Endodermal cell (in vitro differentiated cells): ENCODE measurements around the gene MBP. TPM values are rescaled to one million over a fixed set of nuclear protein-coding genes. Genes with fewer than 3 reads are reported as not detected.
A peak's percentile ranks its signal among the peaks of the same experiment; 100 is the strongest.

Experiments used
- DNase-seq: peaks from one replicate; pipeline ENCODE4 v3.0.0-alpha.2; 2017
- H3K27ac ChIP-seq: 2 replicates; pipeline ENCODE4 v1.5.1; 2013; ENCODE audit warnings: mild to moderate bottlenecking, low read depth, low read length, moderate library complexity
- H3K27me3 ChIP-seq: 2 replicates; pipeline ENCODE4 v1.6.1; 2013; ENCODE audit warnings: mild to moderate bottlenecking, low read length, moderate library complexity; ENCODE audit not compliant: insufficient read depth, control insufficient read depth, poor library complexity, severe bottlenecking
- H3K36me3 ChIP-seq: 2 replicates; pipeline ENCODE4 v1.7.0; 2013; ENCODE audit warnings: mild to moderate bottlenecking, low read length, moderate library complexity; ENCODE audit not compliant: control insufficient read depth, insufficient read depth
- H3K4me1 ChIP-seq: one replicate; pipeline ENCODE4 v1.7.0; 2013; ENCODE audit warnings: low read length; ENCODE audit not compliant: control insufficient read depth, insufficient read depth
- H3K4me3 ChIP-seq: 2 replicates; pipeline ENCODE4 v1.5.1; 2013; ENCODE audit warnings: mild to moderate bottlenecking, low read length, moderate library complexity
- H3K9ac ChIP-seq: 2 replicates; pipeline ENCODE4 v1.6.1; 2013; ENCODE audit warnings: mild to moderate bottlenecking, low read length, moderate library complexity; ENCODE audit not compliant: poor library complexity, severe bottlenecking; ENCODE audit errors: extremely low read depth
- H3K9me3 ChIP-seq: 2 replicates; pipeline ENCODE4 v1.6.1; 2013; ENCODE audit warnings: mild to moderate bottlenecking, low read length, moderate library complexity; ENCODE audit not compliant: control insufficient read depth
- H3K27ac Mint-ChIP-seq: 2 replicates; pipeline ENCODE4 v1.8.0; 2020; ENCODE audit warnings: mixed read lengths
- H3K27me3 Mint-ChIP-seq: 2 replicates; pipeline ENCODE4 v1.8.0; 2021; ENCODE audit warnings: mild to moderate bottlenecking, mixed read lengths; ENCODE audit not compliant: insufficient read depth
- H3K36me3 Mint-ChIP-seq: 2 replicates; pipeline ENCODE4 v1.8.0; 2020; ENCODE audit warnings: low read depth, mixed read lengths
- H3K4me1 Mint-ChIP-seq: 2 replicates; pipeline ENCODE4 v1.8.0; 2020; ENCODE audit warnings: mixed read lengths
- H3K4me3 Mint-ChIP-seq: 2 replicates; pipeline ENCODE4 v1.8.0; 2020; ENCODE audit warnings: mild to moderate bottlenecking, moderate library complexity, mixed read lengths
- H3K9me3 Mint-ChIP-seq: 2 replicates; pipeline ENCODE4 v1.8.0; 2020; ENCODE audit warnings: mild to moderate bottlenecking, mixed read lengths
- WGBS, 2 experiments: methylation state at CpG; one replicate each; pipeline versions ENCODE4 v1.1.5 to v1.1.7; 2013; ENCODE audit warnings: missing lambda C conversion rate in 2 of 2, mixed read lengths in 1 of 2; ENCODE audit not compliant: insufficient coverage in 1 of 2, insufficient read length in 1 of 2; 5-methylcytosine and 5-hydroxymethylcytosine counted together
- total RNA-seq, 2 donors: library from RNA; stranded (reverse); fragmentation: NEBNext Ultra II Directional in 1 of 2; extraction: Animal tissue kit (Norgen Biotek cat#: 25700) in 1 of 2; gene quantifications; 2 replicates in 1 of 2; 3 replicates in 1 of 2; pipeline ENCODE4 v1.2.1, GENCODE V29; 2021
- TF ChIP-seq, protein P1 (sequence below): fragments of 200-600 bp; sonication (generic); conservative IDR thresholded peaks from 2 replicates; pipeline ENCODE4 v1.5.0; 2021; ENCODE audit warnings: antibody characterized with exemption, mild to moderate bottlenecking

Gene MBP
- total RNA-seq, 2 donors from 2014 or later = 16.3 to 19.0 TPM

DNA sequence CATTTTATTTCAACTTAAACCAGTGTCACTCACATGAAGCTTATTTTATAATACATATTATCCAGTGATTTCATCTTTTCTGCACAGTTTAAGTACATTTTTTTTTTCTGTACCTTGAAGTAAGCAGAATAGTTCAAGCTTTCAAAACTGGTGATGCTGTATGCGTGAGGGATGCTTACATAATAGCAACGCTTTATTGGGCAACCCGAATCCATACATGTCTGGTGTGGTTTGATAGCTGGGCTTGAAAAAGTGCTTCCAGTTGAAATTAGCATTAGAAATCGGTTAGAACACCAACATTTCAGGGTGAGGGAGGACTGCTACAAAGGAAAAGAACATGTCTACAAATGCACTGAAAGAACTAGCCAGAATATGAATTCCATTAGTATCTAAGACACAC, 117.4 kb downstream of the MBP start:
- 91 to 96% methylated on average over 3 to 4 of the region's 4 CpGs for WGBS, 2 experiments
- Mint-ChIP-seq H3K36me3 (peaks cover 20% of the 10 kb centered on the region), H3K27ac (no peak overlapping the region), H3K27me3 (no peaks in the 10 kb centered on the region), H3K4me1 (peaks cover 9% of the 10 kb centered on the region), H3K9me3 (no peaks in the 10 kb centered on the region), H3K4me3 (no peak overlapping the region)
- H3K4me1 ChIP-seq = no peaks in the 10 kb centered on the region
- TF ChIP-seq, protein P1, sequence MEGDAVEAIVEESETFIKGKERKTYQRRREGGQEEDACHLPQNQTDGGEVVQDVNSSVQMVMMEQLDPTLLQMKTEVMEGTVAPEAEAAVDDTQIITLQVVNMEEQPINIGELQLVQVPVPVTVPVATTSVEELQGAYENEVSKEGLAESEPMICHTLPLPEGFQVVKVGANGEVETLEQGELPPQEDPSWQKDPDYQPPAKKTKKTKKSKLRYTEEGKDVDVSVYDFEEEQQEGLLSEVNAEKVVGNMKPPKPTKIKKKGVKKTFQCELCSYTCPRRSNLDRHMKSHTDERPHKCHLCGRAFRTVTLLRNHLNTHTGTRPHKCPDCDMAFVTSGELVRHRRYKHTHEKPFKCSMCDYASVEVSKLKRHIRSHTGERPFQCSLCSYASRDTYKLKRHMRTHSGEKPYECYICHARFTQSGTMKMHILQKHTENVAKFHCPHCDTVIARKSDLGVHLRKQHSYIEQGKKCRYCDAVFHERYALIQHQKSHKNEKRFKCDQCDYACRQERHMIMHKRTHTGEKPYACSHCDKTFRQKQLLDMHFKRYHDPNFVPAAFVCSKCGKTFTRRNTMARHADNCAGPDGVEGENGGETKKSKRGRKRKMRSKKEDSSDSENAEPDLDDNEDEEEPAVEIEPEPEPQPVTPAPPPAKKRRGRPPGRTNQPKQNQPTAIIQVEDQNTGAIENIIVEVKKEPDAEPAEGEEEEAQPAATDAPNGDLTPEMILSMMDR = no peak
- H3K36me3 ChIP-seq = no peaks in the 10 kb centered on the region
- H3K9ac ChIP-seq = no peak overlapping the region
- no peaks in the 10 kb centered on the region for H3K9me3 ChIP-seq
- H3K27ac ChIP-seq = no peak overlapping the region
- DNase-seq = no peak
- no peak overlapping the region for H3K4me3 ChIP-seq
- no peaks in the 10 kb centered on the region for H3K27me3 ChIP-seq

DNA sequence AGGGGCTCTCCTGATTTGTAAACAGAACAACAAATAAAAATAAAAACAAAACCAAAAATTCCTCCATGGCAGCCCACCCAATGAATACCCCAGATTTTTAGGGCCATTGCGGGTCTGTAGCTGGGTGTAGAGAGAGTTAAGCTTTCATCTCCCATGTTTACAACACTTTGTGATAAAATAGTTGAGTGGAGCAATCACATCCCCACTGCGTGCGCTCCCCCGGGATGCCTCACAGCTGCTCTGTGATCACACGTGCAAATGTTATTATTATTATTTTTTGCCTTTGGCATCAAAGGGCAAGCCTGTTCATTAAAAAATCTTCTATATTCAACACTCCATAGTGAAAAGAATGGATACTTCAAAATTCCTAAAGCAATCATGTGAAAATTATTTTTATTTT, 118.0 kb downstream of the MBP start:
- Histone ChIP-seq H3K36me3 (no peaks in the 10 kb centered on the region), H3K4me1 (no peaks in the 10 kb centered on the region), H3K4me3 (no peak overlapping the region), H3K9me3 (no peaks in the 10 kb centered on the region), H3K9ac (no peak overlapping the region), H3K27ac (no peak overlapping the region), H3K27me3 (no peaks in the 10 kb centered on the region)
- Mint-ChIP-seq H3K27me3 (no peaks in the 10 kb centered on the region), H3K36me3 (peaks cover 19% of the 10 kb centered on the region), H3K4me1 (peaks cover 9% of the 10 kb centered on the region), H3K4me3 (no peak overlapping the region), H3K27ac (no peak overlapping the region), H3K9me3 (no peaks in the 10 kb centered on the region)
- 92% methylated on average over 4 of the region's 5 CpGs; no CpG with 5 or more reads in 1 of the 2 experiments for WGBS, 2 experiments
- DNase-seq = no peak
- TF ChIP-seq, protein P1 = no peak

DNA sequence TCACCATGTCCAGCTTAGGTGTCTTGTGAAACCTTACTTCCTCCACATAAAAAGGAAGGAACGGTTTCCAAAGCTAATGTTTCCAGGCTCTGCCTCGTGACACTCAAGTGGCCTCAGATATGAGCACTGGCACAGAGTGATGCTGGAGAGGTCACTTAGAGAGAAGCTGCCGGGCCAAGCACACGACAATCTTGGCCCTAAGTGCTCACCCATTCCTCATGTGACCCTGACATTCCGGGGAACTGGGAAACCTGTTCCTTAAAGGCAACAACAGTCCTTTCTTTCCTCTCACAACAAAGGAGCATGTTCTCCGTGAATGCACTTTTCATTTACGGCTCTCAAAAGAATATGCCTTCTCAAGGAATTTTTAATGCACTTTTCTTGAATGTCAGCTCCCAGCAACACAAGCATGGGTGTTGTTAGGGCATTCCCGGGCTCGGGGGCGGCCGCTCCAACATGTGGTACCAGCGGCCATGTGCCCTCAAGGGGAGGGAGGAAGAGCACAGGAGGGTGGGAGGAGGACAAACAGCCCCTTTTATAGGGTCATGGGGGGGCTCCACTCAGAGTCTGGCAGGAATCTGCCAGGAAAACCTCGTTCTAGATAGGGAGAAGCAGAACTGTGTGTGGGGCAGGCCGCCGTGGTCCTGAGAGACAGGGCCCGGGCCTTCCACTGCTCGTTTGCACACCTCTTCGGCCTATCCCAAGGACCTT, 118.6 kb downstream of the MBP start:
- Mint-ChIP-seq H3K27ac (no peak overlapping the region), H3K36me3 (peaks cover 15% of the 10 kb centered on the region), H3K4me3 (no peak overlapping the region), H3K4me1 (peaks cover 9% of the 10 kb centered on the region), H3K9me3 (no peaks in the 10 kb centered on the region), H3K27me3 (no peaks in the 10 kb centered on the region)
- Histone ChIP-seq H3K4me1 (no peaks in the 10 kb centered on the region), H3K9me3 (no peaks in the 10 kb centered on the region), H3K4me3 (no peak overlapping the region), H3K36me3 (no peaks in the 10 kb centered on the region), H3K27me3 (no peaks in the 10 kb centered on the region), H3K9ac (no peak overlapping the region), H3K27ac (peak overlapping the region; percentile 16)
- DNase-seq = no peak
- WGBS, 2 experiments = 92% methylated on average over 10 to 18 of the region's 18 CpGs
- TF ChIP-seq, protein P1 = no peak
